ENCODE results near the gene LTBP1. TPM values are rescaled to one million over a fixed set of nuclear protein-coding genes. Genes with fewer than 3 reads are reported as not detected.
A peak's percentile ranks its signal among the peaks of the same experiment; 100 is the strongest.

The LTBP1 gene
- polyA plus RNA-seq, 2 of the 4 experiments (the other 2 are of a cell fraction) = 23.8 to 30.4 TPM

- Histone ChIP-seq H3K9me3 (peaks cover under 1% of the 10 kb centered on the region; the same call in 1 of the 3 replicates), H3K4me2 (no peak overlapping the region), H3K27ac (no peak overlapping the region), H3K4me1 (peaks cover 4% of the 10 kb centered on the region; the same call in 1 of the 3 replicates), H3K4me3 (no peak overlapping the region)
- CTCF ChIA-PET = interaction anchor here (7.5 kb wide), 1 partner anchor 257 kb away, joined by 88 read pairs; no protein-coding TSS in a partner anchor
- no peak for ATAC-seq
- no peak for DNase-seq (ENCODE audit: low read depth in 1 of 2, low spot score in 1 of 2)
- WGBS (ENCODE audit: missing lambda C conversion rate) = 80% methylated on average over 4 of the region's 4 CpGs
- no peak for FAIRE-seq
- TF ChIP-seq CHD2 (IDR thresholded peaks at IDR 0.05; ENCODE audit: low read length, partially characterized antibody) = no peak
- no peak for TF ChIP-seq HOXA7 (CRISPR knock-in tag; IDR thresholded peaks at IDR 0.05)
- TF ChIP-seq HOXB5 (CRISPR knock-in tag; IDR thresholded peaks at IDR 0.05) = no peak
- POLR2A ChIA-PET = no interaction called here
Observed at GRCh38 chr2:33029926-33030325, 83.2 kb downstream of the LTBP1 start.

- ATAC-seq (no peak), FAIRE-seq (no peak)
- WGBS (ENCODE audit: missing lambda C conversion rate) = 79% methylated on average over 3 of the region's 3 CpGs
Observed at GRCh38 chr2:33030326-33030725, 83.6 kb downstream of the LTBP1 start.

GRCh38 chr2:33032245-33032644 is 85.5 kb downstream of the LTBP1 start:
- ChIA-PET POLR2A (interaction anchor here (1.1 kb wide), 1 partner anchor 85 kb away, joined by 4 read pairs; no protein-coding TSS in a partner anchor), CTCF (interaction anchor here (0.6 to 7.5 kb wide), 19 partner anchors 8 to 552 kb away, joined by 3 to 88 read pairs (median 9); partner anchors contain the start of gene LTBP1)
- Histone ChIP-seq H3K27ac (no peak overlapping the region), H3K4me1 (peaks cover 4% of the 10 kb centered on the region; the same call in 1 of the 3 replicates), H3K9me3 (no peaks in the 10 kb centered on the region), H3K4me2 (no peak overlapping the region), H3K4me3 (no peak overlapping the region)
- ATAC-seq (no peak), DNase-seq (ENCODE audit: low read depth in 1 of 2, low spot score in 1 of 2) (no peak), FAIRE-seq (no peak)
- TF ChIP-seq ELK1 (IDR thresholded peaks at IDR 0.05; ENCODE audit: low read depth, low read length) (no peak), EHMT2 (IDR thresholded peaks at IDR 0.05; ENCODE audit: low read depth) (no peak), CHD2 (IDR thresholded peaks at IDR 0.05; ENCODE audit: low read length, partially characterized antibody) (no peak)
- 91% methylated on average over 2 of the region's 2 CpGs for WGBS (ENCODE audit: missing lambda C conversion rate)

More at GRCh38 chr2:33030326-33030725, 83.6 kb downstream of the LTBP1 start:
- no peak for DNase-seq (ENCODE audit: low read depth in 1 of 2, low spot score in 1 of 2)
- H3K27ac ChIP-seq = no peak overlapping the region
- ChIA-PET POLR2A (no interaction called here), CTCF (interaction anchor here (7.5 kb wide), 1 partner anchor 258 kb away, joined by 88 read pairs; no protein-coding TSS in a partner anchor)
- H3K9me3 ChIP-seq = no peaks in the 10 kb centered on the region
- TF ChIP-seq GATA3 (IDR thresholded peaks at IDR 0.05; ENCODE audit: borderline replicate concordance) (no peak), FOXS1 (CRISPR knock-in tag; IDR thresholded peaks at IDR 0.05) (no peak), HOXA7 (CRISPR knock-in tag; IDR thresholded peaks at IDR 0.05) (no peak), FOSL2 (IDR thresholded peaks at IDR 0.05) (no peak), FOSL2 (CRISPR knock-in tag; IDR thresholded peaks at IDR 0.05) (no peak), KDM1A (IDR thresholded peaks at IDR 0.05; ENCODE audit: low read depth) (no peak), CEBPB (IDR thresholded peaks at IDR 0.05) (no peak), POLR2A (IDR thresholded peaks at IDR 0.05; ENCODE audit: low read length) (no peak), USF2 (IDR thresholded peaks at IDR 0.05) (no peak), NR3C1 (IDR thresholded peaks at IDR 0.05) (no peak)
- H3K4me3 ChIP-seq = no peak overlapping the region
- peaks cover 4% of the 10 kb centered on the region; the same call in 1 of the 3 replicates for H3K4me1 ChIP-seq
- H3K4me2 ChIP-seq = no peak overlapping the region

GRCh38 chr2:33033606-33034081 is 86.9 kb downstream of the LTBP1 start:
- TF ChIP-seq CTCF (IDR thresholded peaks at IDR 0.05) (peak; percentile 86), RAD21 (conservative IDR thresholded peaks at IDR 0.05 in 1 of 2, IDR thresholded peaks at IDR 0.05 in 1 of 2) (peak; percentile 91), SMC3 (IDR thresholded peaks at IDR 0.05) (peak; percentile 94), NFE2L2 (conservative IDR thresholded peaks at IDR 0.05; ENCODE audit: low read length) (no peak)
- DNase-seq (ENCODE audit: low read depth in 1 of 2, low spot score in 1 of 2) = peak in 1 of 2 experiments; percentile 69
- peak; percentile 76 to 87; a peak in 5 of 6 replicates for ATAC-seq
- Histone ChIP-seq H3K4me1 (peaks cover 4% of the 10 kb centered on the region; the same call in 1 of the 3 replicates), H3K4me3 (no peak overlapping the region), H3K27ac (peak overlapping the region in 1 of 2 experiments; percentile 3; a peak in 1 of 6 replicates), H3K4me2 (no peak overlapping the region), H3K9me3 (no peaks in the 10 kb centered on the region)
- ChIA-PET CTCF (interaction anchor here (0.5 to 7.5 kb wide), 75 partner anchors 9 to 555 kb away, joined by 3 to 88 read pairs (median 4); partner anchors contain the start of gene LTBP1), POLR2A (interaction anchor here (1.0 to 1.2 kb wide), 2 partner anchors 18 to 108 kb away, joined by 3 to 4 read pairs; no protein-coding TSS in a partner anchor)
- 75% methylated on average over 7 of the region's 7 CpGs for WGBS (ENCODE audit: missing lambda C conversion rate)
- FAIRE-seq = peak; percentile 74
